ENCODE measurements around the gene NUTF2.

Gene NUTF2

GRCh38 chr16:67865318-67865717, 18.6 kb downstream of the NUTF2 start:
- DNase-seq: no peak

- no peak for DNase-seq
Measured at GRCh38 chr16:67868290-67868689, 21.6 kb downstream of the NUTF2 start.

- DNase-seq: no peak
Measured at GRCh38 chr16:67869653-67870052, 22.9 kb downstream of the NUTF2 start.

- no peak for DNase-seq
Measured at GRCh38 chr16:67871256-67871655, 24.5 kb downstream of the NUTF2 start.

DNA sequence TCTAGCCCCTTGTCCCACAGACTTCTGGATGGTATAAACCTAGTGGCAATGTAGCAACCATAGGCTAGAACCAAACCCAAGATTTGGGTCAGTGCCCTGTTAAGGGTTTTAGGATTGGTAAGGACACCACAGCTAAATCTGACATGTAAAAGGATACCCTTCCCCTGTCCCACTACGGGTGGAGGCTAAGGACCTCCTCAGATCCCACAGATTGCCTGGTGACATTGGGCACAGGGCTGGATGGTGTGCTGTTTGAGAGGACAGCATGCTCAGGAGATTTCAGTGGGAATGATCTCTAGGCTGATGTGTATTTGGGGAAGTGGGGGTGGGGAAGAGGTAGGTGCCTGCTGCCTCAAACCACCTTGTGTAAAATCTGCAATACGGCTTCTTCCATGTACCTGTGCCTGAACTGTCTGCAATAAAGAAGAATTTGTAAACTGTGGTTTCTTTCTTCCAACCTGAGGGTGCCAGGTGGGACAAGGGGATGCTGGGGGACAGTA, 25.4 kb downstream of the NUTF2 start:
- DNase-seq: no peak

DNA sequence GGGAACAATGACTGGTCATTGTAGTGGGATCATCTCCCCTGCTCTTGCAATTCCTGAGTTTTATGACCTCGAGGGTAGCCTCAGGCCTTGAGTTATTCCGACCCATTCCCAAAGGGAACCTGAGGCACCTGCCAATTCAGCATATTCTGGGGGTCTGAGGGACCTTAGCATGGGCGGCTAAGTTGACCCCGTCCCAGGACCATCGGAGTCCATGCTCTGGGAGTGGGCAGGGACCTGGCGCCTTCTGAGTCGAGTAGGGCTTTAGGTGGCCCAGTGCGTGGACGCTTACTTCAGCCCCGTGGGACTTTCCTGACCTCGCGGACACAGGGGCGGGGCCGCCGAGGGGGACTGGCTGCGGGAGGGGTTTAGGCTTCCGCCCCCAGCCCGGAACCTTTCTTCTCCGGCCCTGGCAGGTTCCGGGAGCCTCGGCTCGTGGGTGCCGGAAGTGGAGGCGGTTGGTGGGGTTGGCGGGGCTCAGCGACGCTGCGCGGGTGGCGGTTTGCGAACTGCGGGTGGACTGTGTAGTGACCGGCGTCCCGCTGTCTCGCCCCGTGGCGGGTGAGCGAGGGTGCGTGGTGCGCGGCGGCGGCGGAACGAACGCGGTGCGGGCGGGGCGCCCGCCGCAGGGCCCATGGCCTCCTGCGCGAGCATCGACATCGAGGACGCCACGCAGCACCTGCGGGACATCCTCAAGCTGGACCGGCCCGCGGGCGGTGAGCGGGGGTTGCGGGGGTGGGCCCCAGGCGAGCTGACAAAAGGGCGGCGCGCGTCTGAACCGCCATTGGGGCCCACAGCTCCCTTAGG, 26.1 kb downstream of the NUTF2 start, which contains the start of gene EDC4:
EDC4 (plus strand) TSS at position 422 of the 804 bp plus-strand sequence; CDS start at position 632, 210 bp downstream.
- DNase-seq: peak; percentile 87

- DNase-seq: no peak
Measured at GRCh38 chr16:67873435-67874370, 27.0 kb downstream of the NUTF2 start.

DNA sequence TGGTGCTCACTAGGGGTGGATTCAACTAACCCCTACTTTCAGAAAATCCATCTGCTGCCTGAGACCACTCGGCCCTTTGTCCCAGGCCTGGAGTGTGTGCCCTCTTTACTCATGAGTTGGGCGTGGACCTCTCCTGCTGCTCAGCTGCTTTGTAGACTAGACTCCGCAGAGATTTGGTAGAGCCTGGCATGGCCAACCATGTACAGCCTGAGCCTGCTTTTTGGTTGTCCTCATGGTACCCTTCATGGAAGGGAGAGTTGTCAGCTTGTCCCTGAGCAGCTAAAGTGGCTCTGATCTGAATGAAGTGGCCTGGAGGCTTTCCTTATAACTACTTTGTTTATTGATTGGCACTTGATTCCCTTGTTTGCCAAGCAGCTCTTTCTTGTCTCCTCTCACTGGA, 27.6 kb downstream of the NUTF2 start:
- no peak for DNase-seq

DNA sequence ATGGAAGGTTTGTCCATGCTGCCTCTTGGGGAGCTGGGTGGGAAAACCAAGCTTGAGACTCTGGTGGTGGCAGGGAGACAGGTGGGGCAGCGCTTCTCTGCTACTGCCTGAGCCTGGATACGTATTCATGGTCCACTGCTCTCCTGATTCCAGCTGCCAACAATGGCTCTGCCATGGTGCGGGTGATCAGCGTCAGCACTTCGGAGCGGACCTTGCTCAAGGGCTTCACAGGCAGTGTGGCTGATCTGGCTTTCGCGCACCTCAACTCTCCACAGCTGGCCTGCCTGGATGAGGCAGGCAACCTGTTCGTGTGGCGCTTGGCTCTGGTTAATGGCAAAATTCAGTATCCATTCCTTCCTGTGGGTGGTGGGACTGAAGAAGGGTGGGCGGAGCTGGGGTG, 30.3 kb downstream of the NUTF2 start:
- DNase-seq: no peak

DNA sequence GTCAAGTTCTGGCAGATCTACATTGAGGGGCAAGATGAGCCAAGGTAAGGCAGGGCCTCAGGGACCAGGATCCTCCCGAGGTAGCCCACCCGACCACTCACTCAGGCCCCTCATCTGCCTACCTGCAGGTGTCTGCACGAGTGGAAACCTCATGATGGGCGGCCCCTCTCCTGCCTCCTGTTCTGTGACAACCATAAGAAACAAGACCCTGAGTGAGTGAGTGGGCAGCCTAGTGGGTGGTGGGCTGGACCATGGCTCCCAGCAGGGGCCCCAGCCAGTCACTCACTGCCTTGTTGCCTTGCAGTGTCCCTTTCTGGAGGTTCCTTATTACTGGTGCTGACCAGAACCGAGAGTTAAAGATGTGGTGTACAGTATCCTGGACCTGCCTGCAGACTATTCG, 31.5 kb downstream of the NUTF2 start:
- DNase-seq: no peak

DNA sequence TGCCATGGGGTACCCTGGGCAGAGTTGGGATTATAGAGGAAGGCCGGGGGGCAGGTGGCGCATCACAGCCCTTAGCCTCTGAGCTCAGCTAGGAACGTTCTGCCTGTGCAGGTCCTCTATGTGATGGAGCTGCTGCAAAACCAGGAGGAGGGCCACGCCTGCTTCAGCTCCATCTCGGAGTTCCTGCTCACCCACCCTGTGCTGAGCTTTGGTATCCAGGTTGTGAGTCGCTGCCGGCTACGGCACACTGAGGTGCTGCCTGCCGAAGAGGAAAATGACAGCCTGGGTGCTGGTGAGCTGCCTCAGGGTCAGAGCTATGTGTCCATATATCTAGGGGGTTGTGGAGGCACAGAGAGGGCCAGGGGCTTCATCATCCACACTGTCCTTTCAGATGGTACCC, 32.1 kb downstream of the NUTF2 start:
- no peak for DNase-seq

DNA sequence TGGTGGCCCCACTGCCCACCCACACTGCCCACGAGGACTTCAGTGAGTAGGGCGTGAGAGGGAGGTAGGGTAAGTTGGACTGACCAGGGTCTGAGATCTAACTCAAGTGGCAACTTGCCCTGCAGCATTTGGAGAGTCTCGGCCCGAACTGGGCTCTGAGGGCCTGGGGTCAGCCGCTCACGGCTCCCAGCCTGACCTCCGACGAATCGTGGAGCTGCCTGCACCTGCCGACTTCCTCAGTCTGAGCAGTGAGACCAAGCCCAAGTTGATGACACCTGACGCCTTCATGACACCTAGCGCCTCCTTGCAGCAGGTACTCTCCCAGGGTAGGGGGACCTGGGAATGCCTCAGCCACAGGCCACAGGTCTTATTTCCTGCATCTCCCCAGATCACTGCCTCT, 32.7 kb downstream of the NUTF2 start:
- DNase-seq: no peak

GRCh38 chr16:67879936-67880335, 33.2 kb downstream of the NUTF2 start:
- no peak for DNase-seq

DNA sequence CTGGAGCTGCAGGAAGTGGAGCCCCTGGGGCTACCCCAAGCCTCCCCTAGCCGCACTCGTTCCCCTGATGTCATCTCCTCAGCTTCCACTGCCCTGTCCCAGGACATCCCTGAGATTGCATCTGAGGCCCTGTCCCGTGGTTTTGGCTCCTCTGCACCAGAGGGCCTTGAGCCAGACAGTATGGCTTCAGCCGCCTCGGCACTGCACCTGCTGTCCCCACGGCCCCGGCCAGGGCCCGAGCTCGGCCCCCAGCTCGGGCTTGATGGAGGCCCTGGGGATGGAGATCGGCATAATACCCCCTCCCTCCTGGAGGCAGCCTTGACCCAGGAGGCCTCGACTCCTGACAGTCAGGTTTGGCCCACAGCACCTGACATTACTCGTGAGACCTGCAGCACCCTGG, 33.9 kb downstream of the NUTF2 start:
- DNase-seq: no peak

DNA sequence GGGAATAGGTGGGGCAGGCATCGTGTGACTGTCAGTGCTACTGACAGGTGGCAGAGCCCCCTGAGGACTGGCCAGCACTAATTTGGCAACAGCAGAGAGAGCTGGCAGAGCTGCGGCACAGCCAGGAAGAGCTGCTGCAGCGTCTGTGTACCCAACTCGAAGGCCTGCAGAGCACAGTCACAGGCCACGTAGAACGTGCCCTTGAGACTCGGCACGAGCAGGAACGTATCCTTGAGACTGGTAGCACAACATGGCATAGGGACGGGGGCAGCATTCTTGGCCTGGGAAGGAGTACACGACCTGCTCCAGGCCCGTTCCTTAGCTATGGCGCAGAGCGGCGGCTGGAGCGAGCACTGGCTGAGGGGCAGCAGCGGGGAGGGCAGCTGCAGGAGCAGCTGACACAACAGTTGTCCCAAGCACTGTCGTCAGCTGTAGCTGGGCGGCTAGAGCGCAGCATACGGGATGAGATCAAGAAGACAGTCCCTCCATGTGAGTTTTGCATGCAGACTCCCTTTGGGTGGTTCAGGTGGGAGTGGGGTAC, 35.0 kb downstream of the NUTF2 start:
- DNase-seq: no peak

DNA sequence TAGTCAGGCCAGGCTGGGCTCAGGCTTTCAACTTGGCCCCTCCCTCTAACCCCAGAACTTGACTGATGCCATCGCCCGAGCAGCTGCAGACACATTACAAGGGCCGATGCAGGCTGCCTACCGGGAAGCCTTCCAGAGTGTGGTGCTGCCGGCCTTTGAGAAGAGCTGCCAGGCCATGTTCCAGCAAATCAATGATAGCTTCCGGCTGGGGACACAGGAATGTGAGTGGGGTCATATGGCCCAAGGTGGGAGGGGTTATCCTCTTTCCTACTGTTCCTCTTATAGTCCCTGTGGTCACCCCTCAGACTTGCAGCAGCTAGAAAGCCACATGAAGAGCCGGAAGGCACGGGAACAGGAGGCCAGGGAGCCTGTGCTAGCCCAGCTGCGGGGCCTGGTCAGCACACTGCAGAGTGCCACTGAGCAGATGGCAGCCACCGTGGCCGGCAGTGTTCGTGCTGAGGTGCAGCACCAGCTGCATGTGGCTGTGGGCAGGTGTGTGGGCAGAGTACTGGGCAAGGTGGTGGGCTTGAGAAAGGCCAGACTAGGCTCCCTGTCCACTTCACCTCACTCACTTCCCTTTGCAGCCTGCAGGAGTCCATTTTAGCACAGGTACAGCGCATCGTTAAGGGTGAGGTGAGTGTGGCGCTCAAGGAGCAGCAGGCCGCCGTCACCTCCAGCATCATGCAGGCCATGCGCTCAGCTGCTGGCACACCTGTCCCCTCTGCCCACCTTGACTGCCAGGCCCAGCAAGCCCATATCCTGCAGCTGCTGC, 35.8 kb downstream of the NUTF2 start:
- DNase-seq: no peak

- no peak for DNase-seq
Measured at GRCh38 chr16:67883146-67883871, 36.6 kb downstream of the NUTF2 start.

DNA sequence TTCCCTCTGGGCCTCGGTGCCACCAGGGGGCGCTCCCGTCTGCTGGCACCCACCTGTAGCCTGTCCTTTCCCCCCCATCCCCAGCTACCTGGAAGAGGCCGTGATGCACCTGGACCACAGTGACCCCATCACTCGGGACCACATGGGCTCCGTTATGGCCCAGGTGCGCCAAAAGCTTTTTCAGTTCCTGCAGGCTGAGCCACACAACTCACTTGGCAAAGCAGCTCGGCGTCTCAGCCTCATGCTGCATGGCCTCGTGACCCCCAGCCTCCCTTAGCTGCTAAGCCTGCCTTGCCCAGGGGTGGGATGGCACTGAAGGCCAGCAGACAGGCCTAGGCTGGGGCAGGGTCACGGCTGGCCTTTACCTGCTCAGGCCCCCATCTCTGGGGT, 37.1 kb downstream of the NUTF2 start:
- DNase-seq: peak; percentile 64

DNA sequence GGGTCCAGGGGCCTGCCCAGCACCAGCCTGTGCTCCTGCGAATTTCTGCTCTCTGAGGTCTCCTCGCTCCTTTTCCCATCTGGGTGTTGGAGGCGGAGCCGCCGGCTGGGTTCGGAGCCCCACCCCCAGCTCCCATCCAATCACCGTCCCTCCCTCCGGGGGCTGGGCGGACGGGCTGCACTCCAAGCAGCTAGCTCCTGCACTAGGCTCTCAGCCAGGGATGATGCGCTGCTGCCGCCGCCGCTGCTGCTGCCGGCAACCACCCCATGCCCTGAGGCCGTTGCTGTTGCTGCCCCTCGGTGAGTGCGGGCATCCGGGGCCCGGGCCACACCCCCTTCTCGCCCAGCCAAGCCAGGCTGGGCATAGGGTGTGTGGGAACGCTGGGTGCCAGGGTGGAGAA, 38.0 kb downstream of the NUTF2 start, which contains the start of gene NRN1L:
NRN1L (plus strand) TSS at position 202 of the 400 bp plus-strand sequence; CDS start at position 221, 19 bp downstream.
- no peak for DNase-seq

DNA sequence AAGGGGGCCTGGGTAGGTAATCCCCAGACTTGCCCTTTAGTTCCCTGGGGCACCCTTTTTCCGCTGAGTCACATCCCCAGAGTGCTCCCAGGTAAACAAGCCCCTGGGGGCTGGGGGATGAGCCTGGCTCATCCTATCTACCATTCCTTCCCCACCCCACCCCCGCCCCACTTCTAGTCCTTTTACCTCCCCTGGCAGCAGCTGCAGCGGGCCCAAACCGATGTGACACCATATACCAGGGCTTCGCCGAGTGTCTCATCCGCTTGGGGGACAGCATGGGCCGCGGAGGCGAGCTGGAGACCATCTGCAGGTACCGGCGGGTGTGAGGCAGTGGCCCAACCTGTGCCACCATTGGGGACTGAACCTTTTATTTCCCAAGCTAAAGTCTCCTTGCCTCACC, 38.8 kb downstream of the NUTF2 start:
- DNase-seq: no peak

DNA sequence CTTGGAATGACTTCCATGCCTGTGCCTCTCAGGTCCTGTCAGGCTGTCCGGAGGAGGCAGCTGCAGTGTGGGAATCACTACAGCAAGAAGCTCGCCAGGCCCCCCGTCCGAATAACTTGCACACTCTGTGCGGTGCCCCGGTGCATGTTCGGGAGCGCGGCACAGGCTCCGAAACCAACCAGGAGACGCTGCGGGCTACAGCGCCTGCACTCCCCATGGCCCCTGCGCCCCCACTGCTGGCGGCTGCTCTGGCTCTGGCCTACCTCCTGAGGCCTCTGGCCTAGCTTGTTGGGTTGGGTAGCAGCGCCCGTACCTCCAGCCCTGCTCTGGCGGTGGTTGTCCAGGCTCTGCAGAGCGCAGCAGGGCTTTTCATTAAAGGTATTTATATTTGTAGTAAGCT, 39.2 kb downstream of the NUTF2 start:
- DNase-seq: no peak

DNA sequence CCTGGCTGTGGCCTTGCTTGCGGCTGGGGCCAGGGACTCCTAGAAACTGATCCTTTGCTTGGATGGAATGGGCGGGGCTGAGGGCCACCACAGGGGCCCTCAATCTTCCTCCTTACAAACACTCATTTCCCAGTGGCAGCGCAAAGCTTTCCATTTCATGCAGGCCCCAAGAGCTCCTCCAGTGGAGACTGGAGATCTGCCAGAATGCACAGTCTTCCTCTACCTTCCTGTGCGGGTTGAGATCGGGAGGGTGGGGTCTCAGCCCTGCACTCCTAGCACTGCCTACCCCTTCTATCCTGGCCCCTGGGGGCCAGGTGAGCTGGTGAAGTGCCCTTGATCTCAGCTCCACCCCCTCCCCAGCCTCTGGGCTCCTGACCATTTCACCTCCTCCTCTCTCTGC, 39.7 kb downstream of the NUTF2 start:
- DNase-seq: no peak
